Smooth muscle cell (in vitro differentiated cells): ENCODE measurements around the gene FBXO3. TPM values are rescaled to one million over a fixed set of nuclear protein-coding genes. Genes with fewer than 3 reads are reported as not detected.

Experiments used
- DNase-seq: peaks from one replicate; lab custom pipeline; 2025; ENCODE audit not compliant: unreplicated experiment; lab: John Stamatoyannopoulos, UW
- H2AFZ ChIP-seq: fragments of 200-600 bp; sonication (generic); 2 replicates; pipeline ENCODE4 v1.6.0; 2016; ENCODE audit warnings: antibody characterized with exemption, low read depth, mild to moderate bottlenecking
- H3F3A ChIP-seq: fragments of 200-600 bp; sonication (generic); 2 replicates; pipeline ENCODE4 v1.6.0; 2017; ENCODE audit warnings: antibody characterized with exemption, low read depth
- H3K27ac ChIP-seq: fragments of 200-600 bp; sonication (generic); 2 replicates; pipeline ENCODE4 v1.5.1; 2016; ENCODE audit warnings: low read depth, mild to moderate bottlenecking
- H3K27me3 ChIP-seq: fragments of 200-600 bp; sonication (generic); 2 replicates; pipeline ENCODE4 v1.6.1; 2016; ENCODE audit warnings: low read depth, mild to moderate bottlenecking
- H3K36me3 ChIP-seq: fragments of 200-600 bp; sonication (generic); 2 replicates; pipeline ENCODE4 v1.5.1; 2016; ENCODE audit warnings: low read depth
- H3K4me1 ChIP-seq: fragments of 200-600 bp; sonication (generic); 2 replicates; pipeline ENCODE4 v1.5.1; 2016; ENCODE audit warnings: low read depth
- H3K4me2 ChIP-seq: fragments of 200-600 bp; sonication (generic); 2 replicates; pipeline ENCODE4 v1.6.0; 2016; ENCODE audit warnings: mild to moderate bottlenecking
- H3K4me3 ChIP-seq: fragments of 200-600 bp; sonication (generic); 2 replicates; pipeline ENCODE4 v1.5.1; 2016; ENCODE audit warnings: mild to moderate bottlenecking
- H3K79me2 ChIP-seq: fragments of 200-600 bp; sonication (generic); 2 replicates; pipeline ENCODE4 v1.6.0; 2016; ENCODE audit warnings: low read depth, mild to moderate bottlenecking
- H3K9ac ChIP-seq: fragments of 200-600 bp; sonication (generic); 2 replicates; pipeline ENCODE4 v1.6.0; 2016; ENCODE audit warnings: low read depth
- H3K9me3 ChIP-seq: fragments of 200-600 bp; sonication (generic); replicated peaks from 2 replicates; pipeline ENCODE4 v1.5.1; 2016; ENCODE audit warnings: low read depth
- H4K20me1 ChIP-seq: fragments of 200-600 bp; sonication (generic); 2 replicates; pipeline ENCODE4 v1.6.0; 2016; ENCODE audit warnings: low read depth
- CTCF ChIP-seq: fragments of 200-600 bp; sonication (generic); IDR thresholded peaks from 2 replicates; pipeline ENCODE4 v1.5.1; 2017; ENCODE audit warnings: borderline replicate concordance, mild to moderate bottlenecking, antibody characterized with exemption; ENCODE audit not compliant: insufficient read depth, poor library complexity, severe bottlenecking
- WGBS: methylation state at CpG from one replicate; pipeline ENCODE4 v1.1.7; 2016; ENCODE audit warnings: low lambda C conversion rate; 5-methylcytosine and 5-hydroxymethylcytosine counted together
- polyA plus RNA-seq: library from polyadenylated mRNA; unstranded; fragments of >200 nt; fragmentation: Nextera tagmentation; extraction: Ambion mirVana; gene quantifications from 2 replicates; pipeline ENCODE4 v1.2.1, GENCODE V29; 2016
- total RNA-seq: library from RNA; depleted of rRNA; stranded (reverse); fragments of >200 nt; gene quantifications from 2 replicates; pipeline ENCODE4 v1.2.3, GENCODE V29; 2014

The FBXO3 gene
- total and polyA plus RNA-seq, 2 experiments from 2014 or later = 28.8 to 63.6 TPM

GRCh38 chr11:33777906-33778305 lies 3.6 kb upstream of the FBXO3 start:
- H3K4me1 ChIP-seq = peaks cover 14% of the 10 kb centered on the region
- DNase-seq = no peak
- H4K20me1 ChIP-seq = peaks cover 6% of the 10 kb centered on the region
- H3K36me3 ChIP-seq = no peaks in the 10 kb centered on the region
- TF ChIP-seq CTCF = no peak
- H3K27me3 ChIP-seq = no peaks in the 10 kb centered on the region
- H3K9me3 ChIP-seq = no peaks in the 10 kb centered on the region
- H2AFZ ChIP-seq = no peak overlapping the region
- peaks cover 9% of the 10 kb centered on the region for H3K79me2 ChIP-seq
- H3F3A ChIP-seq = no peaks in the 10 kb centered on the region
- H3K9ac ChIP-seq = no peak overlapping the region
- no peak overlapping the region for H3K4me3 ChIP-seq
- H3K4me2 ChIP-seq = no peak overlapping the region
- H3K27ac ChIP-seq = no peak overlapping the region
- 88% methylated on average over 9 of the region's 9 CpGs for WGBS

- H2AFZ ChIP-seq = no peak overlapping the region
- H3K27me3 ChIP-seq = no peaks in the 10 kb centered on the region
- no peaks in the 10 kb centered on the region for H3K36me3 ChIP-seq
- no peak for TF ChIP-seq CTCF
- no peak overlapping the region for H3K4me2 ChIP-seq
- peaks cover 14% of the 10 kb centered on the region for H3K4me1 ChIP-seq
- no peak overlapping the region for H3K27ac ChIP-seq
- WGBS = 9% methylated on average over 1 of the region's 1 CpG
- no peak overlapping the region for H3K4me3 ChIP-seq
- H3F3A ChIP-seq = no peaks in the 10 kb centered on the region
- no peak overlapping the region for H3K9ac ChIP-seq
- peaks cover 25% of the 10 kb centered on the region for H4K20me1 ChIP-seq
- no peaks in the 10 kb centered on the region for H3K9me3 ChIP-seq
- H3K79me2 ChIP-seq = peaks cover 23% of the 10 kb centered on the region
- DNase-seq = no peak
Measured at GRCh38 chr11:33775832-33776470, 1.6 kb upstream of the FBXO3 start.

GRCh38 chr11:33775467-33775807 lies 1.1 kb upstream of the FBXO3 start:
- no peak overlapping the region for H2AFZ ChIP-seq
- peaks cover 30% of the 10 kb centered on the region for H4K20me1 ChIP-seq
- no peak overlapping the region for H3K4me2 ChIP-seq
- 80% methylated on average over 7 of the region's 7 CpGs for WGBS
- no peak overlapping the region for H3K27ac ChIP-seq
- DNase-seq = no peak
- H3K79me2 ChIP-seq = peaks cover 28% of the 10 kb centered on the region
- TF ChIP-seq CTCF = no peak
- H3K9ac ChIP-seq = no peak overlapping the region
- peaks cover 14% of the 10 kb centered on the region for H3K4me1 ChIP-seq
- H3K9me3 ChIP-seq = no peaks in the 10 kb centered on the region
- H3F3A ChIP-seq = no peaks in the 10 kb centered on the region
- H3K36me3 ChIP-seq = no peaks in the 10 kb centered on the region
- no peaks in the 10 kb centered on the region for H3K27me3 ChIP-seq
- no peak overlapping the region for H3K4me3 ChIP-seq
